GM21786 (cell line): Measurements from ENCODE around the gene CHGA.

Experiments used
- ATAC-seq: cut with Tn5 transposase; IDR thresholded peaks from one replicate; pipeline ENCODE4 v1.9.1; 2021; ENCODE audit not compliant: unreplicated experiment

The CHGA gene

GRCh38 chr14:92922883-92923743 is at the start of gene CHGA:
Gene CHGA (plus strand): TSS chr14:92923150. CDS start chr14:92923360, 210 bp downstream.
- no peak for ATAC-seq

- no peak for ATAC-seq
These were observed 47.8 kb upstream of the CHGA start for GRCh38 chr14:92874962-92875661.

- ATAC-seq = no peak
These were observed 45.1 kb upstream of the CHGA start for GRCh38 chr14:92877757-92878431.

- ATAC-seq = no peak
These were observed 42.6 kb upstream of the CHGA start for GRCh38 chr14:92880351-92880750.

GRCh38 chr14:92880851-92881250 is 42.1 kb upstream of the CHGA start:
- ATAC-seq = no peak

- no peak for ATAC-seq
These were observed 39.9 kb upstream of the CHGA start for GRCh38 chr14:92883066-92883465.

GRCh38 chr14:92884410-92884809 is 38.5 kb upstream of the CHGA start:
- no peak for ATAC-seq

- no peak for ATAC-seq
These were observed 37.5 kb upstream of the CHGA start for GRCh38 chr14:92885279-92886061.

GRCh38 chr14:92886337-92886736 is 36.6 kb upstream of the CHGA start:
- ATAC-seq = no peak

GRCh38 chr14:92887157-92887556 is 35.8 kb upstream of the CHGA start:
- no peak for ATAC-seq

- ATAC-seq = no peak
These were observed 34.1 kb upstream of the CHGA start for GRCh38 chr14:92888896-92889295.

- ATAC-seq = no peak
These were observed 31.9 kb upstream of the CHGA start for GRCh38 chr14:92890830-92891588.

- no peak for ATAC-seq
These were observed 30.4 kb upstream of the CHGA start for GRCh38 chr14:92892589-92892988.

- ATAC-seq = no peak
These were observed 27.5 kb upstream of the CHGA start for GRCh38 chr14:92895352-92895878.

- no peak for ATAC-seq
These were observed 24.9 kb upstream of the CHGA start for GRCh38 chr14:92897922-92898565.

GRCh38 chr14:92898566-92899131 is 24.3 kb upstream of the CHGA start:
- no peak for ATAC-seq

GRCh38 chr14:92900660-92901059 is 22.3 kb upstream of the CHGA start:
- ATAC-seq = no peak

GRCh38 chr14:92902191-92902590 is 20.8 kb upstream of the CHGA start:
- no peak for ATAC-seq

- ATAC-seq = no peak
These were observed 20.2 kb upstream of the CHGA start for GRCh38 chr14:92902726-92903125.
